Erythroblast (primary cell): ENCODE results near the gene CFAP68.

Experiments used
- GATA1 ChIP-seq: IDR thresholded peaks from 2 replicates; pipeline ENCODE4 v1.6.1; 2011; ENCODE audit warnings: low read depth, mild to moderate bottlenecking, control low read depth, low read length, moderate library complexity
- POLR2A ChIP-seq: IDR thresholded peaks from 2 replicates; pipeline ENCODE4 v1.6.1; 2011; ENCODE audit warnings: mild to moderate bottlenecking, low read length

DNA sequence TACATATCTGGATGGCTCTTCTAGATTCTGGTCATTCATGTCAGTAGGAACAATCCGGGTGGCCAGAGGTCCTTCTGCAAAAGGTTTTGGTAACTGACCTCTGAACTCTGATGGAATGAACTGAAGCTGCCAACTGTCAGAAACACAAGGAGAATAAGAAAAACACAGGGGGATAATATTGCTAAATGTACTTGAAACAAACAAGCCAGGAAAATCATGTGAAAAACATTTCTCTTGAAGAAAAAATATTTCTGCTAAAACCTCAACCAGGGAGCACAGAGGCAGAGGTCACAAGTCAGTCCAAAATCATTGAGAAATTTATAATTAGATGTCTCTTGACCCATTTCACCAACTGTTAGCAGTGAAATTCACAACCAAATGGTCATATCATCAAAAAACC, 43.2 kb upstream of the CFAP68 start:
- TF ChIP-seq POLR2A (no peak), GATA1 (no peak)
